ENCODE data around the gene PIP5K1B.

GRCh38 chr9:68825762-68826472, 120.9 kb downstream of the PIP5K1B start:
- TF ChIP-seq EZH2phosphoT487 (IDR thresholded peaks at IDR 0.05; ENCODE audit: borderline replicate concordance, low read length) = no peak
- no peak for TF ChIP-seq CTCF (conservative IDR thresholded peaks at IDR 0.05; ENCODE audit: low read depth, low read length)
- no peak for TF ChIP-seq EZH2 (IDR thresholded peaks at IDR 0.05; ENCODE audit: low read length, unreplicated experiment)

All from PC-3 (cell line).